HG03045 (cell line): ENCODE measurements around the gene FZD1.

Experiments
- ATAC-seq: cut with Tn5 transposase; IDR thresholded peaks from one replicate; pipeline ENCODE4 v1.9.1; 2021; ENCODE audit warnings: mild to moderate bottlenecking, moderate library complexity; ENCODE audit not compliant: unreplicated experiment

Gene FZD1

GRCh38 chr7:91264924-91265681 is 870 bp downstream of the FZD1 start:
- ATAC-seq, result peak; percentile 34

- ATAC-seq, result no peak
These were observed 1.4 kb downstream of the FZD1 start for GRCh38 chr7:91265693-91266066.

DNA sequence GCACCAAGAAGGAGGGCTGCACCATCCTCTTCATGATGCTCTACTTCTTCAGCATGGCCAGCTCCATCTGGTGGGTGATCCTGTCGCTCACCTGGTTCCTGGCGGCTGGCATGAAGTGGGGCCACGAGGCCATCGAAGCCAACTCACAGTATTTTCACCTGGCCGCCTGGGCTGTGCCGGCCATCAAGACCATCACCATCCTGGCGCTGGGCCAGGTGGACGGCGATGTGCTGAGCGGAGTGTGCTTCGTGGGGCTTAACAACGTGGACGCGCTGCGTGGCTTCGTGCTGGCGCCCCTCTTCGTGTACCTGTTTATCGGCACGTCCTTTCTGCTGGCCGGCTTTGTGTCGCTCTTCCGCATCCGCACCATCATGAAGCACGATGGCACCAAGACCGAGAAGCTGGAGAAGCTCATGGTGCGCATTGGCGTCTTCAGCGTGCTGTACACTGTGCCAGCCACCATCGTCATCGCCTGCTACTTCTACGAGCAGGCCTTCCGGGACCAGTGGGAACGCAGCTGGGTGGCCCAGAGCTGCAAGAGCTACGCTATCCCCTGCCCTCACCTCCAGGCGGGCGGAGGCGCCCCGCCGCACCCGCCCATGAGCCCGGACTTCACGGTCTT is 1.9 kb downstream of the FZD1 start:
- no peak for ATAC-seq

GRCh38 chr7:91266689-91267090 is 2.5 kb downstream of the FZD1 start:
- no peak for ATAC-seq

- no peak for ATAC-seq
These were observed 3.1 kb downstream of the FZD1 start for GRCh38 chr7:91267171-91267955.

DNA sequence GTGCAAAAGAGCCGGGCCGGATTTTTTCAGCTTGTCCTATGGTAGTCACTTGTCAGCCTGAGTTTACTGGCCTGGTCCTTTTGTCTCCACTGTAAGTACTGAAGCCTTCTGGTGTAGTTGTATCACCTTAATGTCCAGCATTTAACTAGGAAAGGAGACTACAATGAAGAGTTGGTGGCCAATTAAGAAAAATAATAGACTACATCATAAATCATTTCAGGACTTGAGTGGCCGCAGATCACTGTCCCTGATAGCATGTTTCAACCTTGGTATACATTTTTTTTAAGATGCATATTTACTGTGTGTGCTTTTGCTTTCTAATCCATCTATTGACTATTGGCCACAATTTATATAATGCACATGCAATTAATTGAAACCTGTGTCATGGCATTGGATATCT is 6.1 kb downstream of the FZD1 start:
- ATAC-seq, result no peak

DNA sequence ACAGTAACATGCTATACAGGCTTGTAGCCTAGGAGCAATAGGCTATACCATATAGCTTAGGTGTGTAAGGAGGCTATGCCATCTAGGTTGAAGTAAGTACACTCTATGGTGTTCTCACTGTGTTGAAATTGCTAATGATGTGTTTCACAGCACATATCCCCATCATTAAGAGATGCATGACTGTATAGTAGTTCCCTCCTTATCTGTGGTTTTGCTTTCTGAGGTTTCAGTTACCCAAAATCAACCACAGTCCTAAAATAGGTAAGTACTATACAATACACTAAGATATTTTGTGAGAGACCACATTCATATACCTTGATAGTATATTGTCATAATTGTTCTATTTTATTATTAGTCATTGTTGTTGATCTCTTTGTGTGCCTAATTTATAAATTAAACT is 12.7 kb downstream of the FZD1 start:
- peak; percentile 71 for ATAC-seq

DNA sequence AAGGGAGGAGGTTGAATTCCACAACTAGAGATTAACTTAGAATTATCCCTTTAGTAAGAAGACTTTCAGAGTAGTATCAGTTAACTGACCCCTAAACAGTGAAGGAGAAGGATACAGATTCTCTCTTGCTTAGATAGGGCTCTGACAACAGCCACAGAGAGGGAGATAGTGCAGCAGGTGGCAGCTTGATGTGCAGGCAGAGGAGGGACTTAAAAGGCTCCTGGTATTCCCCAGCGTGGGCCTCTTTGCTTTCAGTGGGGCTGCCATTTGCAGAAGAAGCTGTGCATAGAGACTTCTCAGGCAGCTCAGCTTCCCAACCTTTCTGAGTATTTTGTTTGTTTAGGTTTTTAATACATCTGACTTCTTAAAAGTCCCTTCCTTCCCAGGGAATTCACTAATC is 16.0 kb downstream of the FZD1 start:
- no peak for ATAC-seq

- no peak for ATAC-seq
These were observed 16.4 kb downstream of the FZD1 start for GRCh38 chr7:91280604-91281003.

- no peak for ATAC-seq
These were observed 21.6 kb downstream of the FZD1 start for GRCh38 chr7:91285696-91286355.

DNA sequence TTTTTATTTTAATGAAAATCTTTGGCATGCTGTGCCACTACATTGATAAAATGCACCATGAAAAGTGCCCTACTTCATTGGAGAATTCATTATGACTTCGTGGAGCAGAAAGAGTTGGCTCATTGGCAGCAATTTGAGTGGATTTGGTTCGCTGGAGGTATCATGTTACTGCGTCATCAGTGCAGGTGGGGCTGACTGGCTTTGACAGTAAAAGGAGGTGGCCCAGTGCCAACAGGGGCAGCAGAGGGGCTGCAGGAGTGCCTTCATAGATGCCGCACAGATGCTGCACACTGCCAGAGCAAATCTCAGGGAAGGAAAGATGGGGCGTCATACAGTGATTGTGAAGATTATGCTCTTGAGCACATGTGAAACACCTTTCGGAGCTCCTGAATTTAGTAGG is 22.2 kb downstream of the FZD1 start:
- no peak for ATAC-seq

DNA sequence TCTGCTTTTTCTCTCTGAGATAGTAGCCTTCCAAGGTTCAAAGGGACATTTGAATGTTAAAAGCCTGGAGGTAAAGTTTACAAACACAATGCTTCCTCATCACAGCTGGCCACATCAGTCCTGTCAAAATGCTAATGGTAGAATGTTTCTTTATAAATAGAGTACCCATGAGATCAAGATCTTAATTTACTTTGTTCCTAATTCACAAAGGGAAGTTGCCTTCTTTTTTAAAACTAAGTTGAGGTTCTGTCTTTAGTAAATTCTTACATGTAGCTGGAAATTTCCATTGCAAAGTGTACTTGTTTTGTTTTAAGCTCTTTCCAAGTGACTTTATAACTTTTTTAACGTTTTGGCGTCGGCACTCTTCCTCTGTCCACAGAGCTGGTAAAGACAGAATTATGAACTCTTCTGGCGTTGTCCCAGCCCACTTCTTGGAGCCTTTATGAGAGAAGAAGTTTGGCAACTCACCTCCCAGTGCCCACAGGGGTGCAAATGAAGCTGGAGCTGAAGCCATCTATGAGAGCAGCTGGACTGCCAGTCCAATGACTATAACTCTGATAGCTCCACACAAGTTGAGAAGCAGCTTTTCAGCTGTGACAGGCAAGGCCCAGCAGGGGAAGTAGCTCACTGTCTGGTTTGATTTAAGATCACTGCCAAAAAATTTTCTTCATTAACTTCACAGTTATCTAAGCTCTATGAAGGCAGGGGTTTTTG is 23.3 kb downstream of the FZD1 start:
- no peak for ATAC-seq

GRCh38 chr7:91288208-91288824 is 24.1 kb downstream of the FZD1 start:
- ATAC-seq, result no peak

DNA sequence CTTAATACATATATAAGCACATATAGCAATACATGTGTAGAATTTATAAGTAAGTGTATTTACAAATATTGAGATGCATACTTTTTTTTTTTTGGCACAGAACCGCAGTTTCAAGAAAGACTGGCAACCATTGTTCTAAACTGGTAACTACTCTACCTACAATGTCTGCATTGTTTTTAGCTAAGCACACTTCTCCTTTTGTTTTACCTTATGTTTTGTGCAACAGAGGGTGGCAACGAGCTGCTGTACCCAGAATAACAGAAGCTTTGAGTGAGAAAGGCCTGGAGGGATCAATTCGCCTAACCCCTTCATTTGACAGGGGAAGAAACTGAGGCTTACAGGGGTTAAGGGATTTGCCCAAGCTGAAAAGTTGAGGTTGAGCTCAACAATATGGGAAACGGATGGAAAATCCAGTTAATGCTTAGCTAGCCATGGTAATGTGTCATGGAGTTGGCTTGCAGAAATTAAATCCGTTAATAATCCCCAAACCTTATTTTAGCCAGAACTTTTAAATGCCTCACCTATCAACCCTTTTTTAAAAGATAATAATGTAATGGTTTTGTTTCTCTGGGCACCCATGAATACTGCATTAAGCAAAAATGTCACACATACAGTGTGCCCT is 25.5 kb downstream of the FZD1 start:
- no peak for ATAC-seq

GRCh38 chr7:91291302-91291701 is 27.1 kb downstream of the FZD1 start:
- no peak for ATAC-seq

DNA sequence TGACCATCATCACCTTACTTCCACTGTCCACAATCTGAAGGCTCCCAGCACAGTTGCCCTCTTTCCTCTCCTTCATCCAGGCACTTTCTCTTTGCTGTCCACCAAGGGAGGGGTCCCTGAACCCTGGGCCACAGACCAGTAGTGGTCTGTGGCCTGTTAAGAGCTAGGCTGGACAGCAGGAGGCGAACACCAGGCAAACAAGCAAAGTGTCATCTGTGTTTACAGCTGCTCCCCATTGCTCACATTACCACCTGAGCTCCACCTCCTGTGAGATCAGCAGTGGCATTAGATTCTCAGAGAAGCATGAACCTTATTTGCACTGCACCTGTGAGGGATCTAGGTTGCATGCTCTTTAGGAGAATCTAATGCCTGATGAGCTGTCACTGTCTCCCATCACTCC is 27.7 kb downstream of the FZD1 start:
- no peak for ATAC-seq

DNA sequence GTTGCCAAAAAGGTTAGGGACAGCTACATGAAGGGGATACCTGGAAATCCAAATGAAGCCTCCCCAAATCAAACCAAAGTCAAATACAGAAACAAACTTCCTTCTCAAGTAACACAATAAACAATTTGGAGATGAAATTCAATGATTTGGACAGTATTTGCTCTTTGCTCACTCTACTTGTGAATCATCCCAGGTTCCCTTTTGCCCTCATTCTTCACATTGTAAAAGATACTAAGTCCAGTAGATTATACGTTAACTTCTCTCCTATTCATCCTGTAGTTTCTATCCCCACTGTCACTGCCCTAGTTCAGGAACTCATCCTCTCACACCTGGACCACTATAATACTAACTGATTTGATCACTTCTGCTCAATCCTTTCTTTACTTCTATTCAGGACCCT is 28.3 kb downstream of the FZD1 start:
- ATAC-seq, result no peak

- ATAC-seq, result no peak
These were observed 28.9 kb downstream of the FZD1 start for GRCh38 chr7:91293136-91293535.

DNA sequence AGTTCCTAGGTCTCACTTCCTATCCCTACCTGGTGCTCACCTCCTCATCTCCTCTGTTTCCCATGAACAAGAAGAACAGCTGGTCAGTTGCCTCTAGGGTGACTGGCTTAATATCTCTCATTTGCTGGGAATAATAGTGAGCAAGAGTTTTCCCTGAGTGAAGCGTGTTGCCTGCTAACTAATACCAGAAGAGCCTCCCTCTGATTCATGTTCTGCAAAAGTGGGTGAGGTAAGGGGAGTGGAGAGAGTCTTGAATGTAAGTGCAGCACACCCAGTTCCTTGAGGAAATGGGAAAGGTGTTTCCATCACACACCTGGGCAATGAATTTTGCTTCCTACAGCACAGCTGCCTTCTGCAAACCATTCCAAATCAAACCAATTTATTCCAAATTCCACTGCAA is 29.6 kb downstream of the FZD1 start:
- no peak for ATAC-seq

DNA sequence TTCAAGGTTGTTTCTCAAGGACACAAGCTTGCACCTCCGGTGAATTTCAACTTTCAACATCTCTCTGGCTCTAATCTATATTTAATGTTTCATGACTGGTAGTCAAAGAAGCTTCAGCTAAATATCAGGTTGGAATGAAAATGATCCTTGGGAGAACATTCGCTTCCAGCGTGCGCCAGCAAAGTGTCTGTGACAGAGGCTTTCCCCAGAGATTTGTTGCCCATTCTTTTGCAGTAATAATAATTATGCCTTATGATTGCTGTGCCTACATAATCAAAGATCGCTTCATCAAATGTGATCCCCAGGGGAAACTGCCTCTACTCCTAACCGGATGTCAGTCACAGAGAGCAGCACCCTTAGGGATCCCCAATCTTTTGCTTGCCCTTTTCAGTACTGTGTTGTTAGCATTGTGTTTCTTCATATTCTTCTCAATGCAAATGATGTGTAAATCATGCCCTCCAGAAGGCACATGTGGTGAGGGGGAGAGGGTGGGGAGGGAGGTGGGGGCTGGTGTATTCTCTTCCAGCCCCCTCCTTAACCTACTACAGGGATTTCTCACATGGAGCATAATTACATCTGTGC is 30.5 kb downstream of the FZD1 start:
- no peak for ATAC-seq
